H1 (cell line): ENCODE data around the gene PRR4. TPM values are rescaled to one million over a fixed set of nuclear protein-coding genes. Genes with fewer than 3 reads are reported as not detected.

Experiments
- CREB1 ChIP-seq: IDR thresholded peaks from 2 replicates; pipeline ENCODE4 v1.6.1; 2012; ENCODE audit warnings: inconsistent platforms
- CTBP2 ChIP-seq: IDR thresholded peaks from 2 replicates; pipeline ENCODE4 v1.7.0; 2011; ENCODE audit warnings: borderline replicate concordance, mild to moderate bottlenecking, moderate library complexity, mixed read lengths, low read length; ENCODE audit not compliant: insufficient read depth, insufficient read length
- JUN ChIP-seq: IDR thresholded peaks from 2 replicates; pipeline ENCODE4 v1.6.1; 2011; ENCODE audit warnings: low read depth, mild to moderate bottlenecking, improper control_type of control experiment, low read length
- RBBP5 ChIP-seq: IDR thresholded peaks from 2 replicates; pipeline ENCODE4 v1.7.1; 2012; ENCODE audit warnings: low read depth, mild to moderate bottlenecking, inconsistent platforms, low read length, moderate library complexity, borderline replicate concordance
- SIX5 ChIP-seq: IDR thresholded peaks from 2 replicates; pipeline ENCODE4 v1.6.1; 2011; ENCODE audit warnings: mild to moderate bottlenecking, low read depth, low read length
- SP1 ChIP-seq: IDR thresholded peaks from 2 replicates; pipeline ENCODE4 v1.6.1; 2011; ENCODE audit warnings: low read depth, low read length
- SP4 ChIP-seq: IDR thresholded peaks from 2 replicates; pipeline ENCODE4 v1.6.1; 2012; ENCODE audit warnings: low read length, inconsistent platforms
- SUZ12 ChIP-seq: fragments of 200-600 bp; sonication (generic); IDR thresholded peaks from 2 replicates; pipeline ENCODE4 v1.6.1; 2012; ENCODE audit warnings: mild to moderate bottlenecking, inconsistent platforms, low read length, moderate library complexity, mixed read lengths
- polyA plus RNA-seq, 7 experiments: library from polyadenylated mRNA; depleted of rRNA in 3 of 7; stranded (reverse) in 5 of 7; unstranded in 2 of 7; fragments of >200 nt in 5 of 7; fragments of 200-250 nt in 2 of 7; gene quantifications; 1 replicate in 5 of 7; 2 replicates in 1 of 7; 4 replicates in 1 of 7; pipeline versions ENCODE4 v1.2.1 to v1.2.3, GENCODE V29; 2011 to 2013; ENCODE audit warnings: missing spikeins in 2 of 7, mixed read lengths in 2 of 7
- total RNA-seq: library from RNA; stranded (reverse); fragmentation: NEBNext Ultra II Directional; extraction: Animal tissue kit (Norgen Biotek cat#: 25700); gene quantifications from 2 replicates; pipeline ENCODE4 v1.2.1, GENCODE V29; 2021
- TF ChIP-seq, protein P1 (sequence below): IDR thresholded peaks from 2 replicates; pipeline ENCODE4 v1.6.1; 2012; ENCODE audit warnings: inconsistent platforms

The PRR4 gene
- total and polyA plus RNA-seq, 2 of the 8 experiments (the other 6 are each of a cell fraction or from before 2014, with no cell fraction given) = 11.2 TPM; not detected in 1

GRCh38 chr12:10838461-10838860 lies 10.8 kb downstream of the PRR4 start (continued):
- no peak for TF ChIP-seq CTBP2
- TF ChIP-seq SIX5 = no peak
- TF ChIP-seq, protein P1, sequence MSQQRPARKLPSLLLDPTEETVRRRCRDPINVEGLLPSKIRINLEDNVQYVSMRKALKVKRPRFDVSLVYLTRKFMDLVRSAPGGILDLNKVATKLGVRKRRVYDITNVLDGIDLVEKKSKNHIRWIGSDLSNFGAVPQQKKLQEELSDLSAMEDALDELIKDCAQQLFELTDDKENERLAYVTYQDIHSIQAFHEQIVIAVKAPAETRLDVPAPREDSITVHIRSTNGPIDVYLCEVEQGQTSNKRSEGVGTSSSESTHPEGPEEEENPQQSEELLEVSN = no peak
- no peak for TF ChIP-seq SP4
- TF ChIP-seq SUZ12 = no peak
- TF ChIP-seq CREB1 = no peak
- TF ChIP-seq JUN = no peak
- no peak for TF ChIP-seq SP1
- TF ChIP-seq RBBP5 = no peak
